ENCODE measurements around the gene GDI1.
"Not testable (repeated sequence)": the region's sequence is repeated elsewhere in the genome, so short reads cannot be mapped to it uniquely, and the experiment has no call there.

GDI1 gene

GRCh38 chrX:154436983-154437752 is at the start of gene GDI1:
GDI1 (plus strand) TSS chrX:154437154; CDS start chrX:154437255, 101 bp downstream.
- peak; percentile 36 to 44 for DNase-seq

DNA sequence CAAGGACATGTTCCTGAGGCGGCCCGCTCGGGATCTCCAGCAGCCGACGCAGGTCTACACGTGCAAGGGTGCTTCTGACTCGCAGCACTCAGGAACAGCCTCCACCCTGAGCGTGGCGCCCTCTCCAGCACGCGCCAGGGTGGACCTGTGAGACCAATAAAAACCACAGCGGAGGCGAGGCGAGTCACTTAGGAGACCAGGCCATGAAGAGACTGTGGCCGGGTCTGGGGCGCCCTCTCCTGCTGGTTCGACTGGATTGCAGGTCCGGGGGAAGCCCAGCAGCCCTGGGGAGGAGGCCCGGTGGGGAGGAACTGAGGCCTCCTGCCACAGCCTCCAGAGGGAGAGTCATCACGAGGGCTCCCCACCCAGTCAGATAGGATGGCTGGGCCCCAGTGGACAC is 48.9 kb upstream of the GDI1 start:
- DNase-seq: not testable (repeated sequence)

GRCh38 chrX:154388649-154389048 is 48.3 kb upstream of the GDI1 start:
- DNase-seq: not testable (repeated sequence)

GRCh38 chrX:154389812-154390747 is 46.9 kb upstream of the GDI1 start:
- not testable (repeated sequence) for DNase-seq

- not testable (repeated sequence) for DNase-seq
Measured at GRCh38 chrX:154396363-154396762, 40.6 kb upstream of the GDI1 start.

- peak in 1 of 2 donors; percentile 51 for DNase-seq
Measured at GRCh38 chrX:154396973-154397887, 39.7 kb upstream of the GDI1 start.

DNA sequence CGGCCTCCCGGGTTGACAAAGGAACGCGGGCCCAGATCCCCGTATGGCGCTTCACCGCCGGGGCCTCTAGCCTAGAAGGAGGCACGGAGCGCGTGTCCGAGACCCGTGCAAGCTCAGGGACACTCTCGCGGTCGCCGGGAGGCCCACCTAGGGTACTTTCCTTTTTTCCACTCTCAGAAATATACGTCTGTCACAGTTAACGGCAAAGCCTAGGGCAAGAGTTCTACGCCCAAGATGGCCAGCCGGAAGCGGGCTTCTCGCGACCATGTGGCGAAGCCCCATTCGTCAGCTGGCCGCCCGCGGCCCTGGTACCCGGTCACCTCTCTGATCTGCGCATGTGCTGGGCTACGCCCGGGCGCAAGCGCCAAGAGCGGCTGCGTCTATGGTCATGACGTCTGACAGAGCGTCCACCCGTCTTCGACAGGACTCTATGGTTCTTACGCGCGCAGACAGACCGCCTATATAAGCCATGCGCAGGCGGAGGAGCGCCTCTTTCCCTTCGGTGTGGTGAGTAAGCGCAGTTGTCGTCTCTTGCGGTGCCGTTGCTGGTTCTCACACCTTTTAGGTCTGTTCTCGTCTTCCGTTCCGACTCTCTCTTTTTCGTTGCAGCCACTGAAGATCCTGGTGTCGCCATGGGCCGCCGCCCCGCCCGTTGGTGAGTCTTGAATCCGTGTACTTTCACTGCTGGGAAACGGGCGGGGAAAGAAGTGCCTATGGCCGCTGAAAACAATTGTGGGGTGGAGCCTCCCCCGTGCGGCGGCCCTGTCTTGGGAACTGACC is 38.9 kb upstream of the GDI1 start, which contains the start of gene RPL10:
RPL10 (plus strand) TSS at position 490 of the 780 bp plus-strand sequence; CDS start at position 633, 143 bp downstream.
- peak; percentile 77 to 79 for DNase-seq

DNA sequence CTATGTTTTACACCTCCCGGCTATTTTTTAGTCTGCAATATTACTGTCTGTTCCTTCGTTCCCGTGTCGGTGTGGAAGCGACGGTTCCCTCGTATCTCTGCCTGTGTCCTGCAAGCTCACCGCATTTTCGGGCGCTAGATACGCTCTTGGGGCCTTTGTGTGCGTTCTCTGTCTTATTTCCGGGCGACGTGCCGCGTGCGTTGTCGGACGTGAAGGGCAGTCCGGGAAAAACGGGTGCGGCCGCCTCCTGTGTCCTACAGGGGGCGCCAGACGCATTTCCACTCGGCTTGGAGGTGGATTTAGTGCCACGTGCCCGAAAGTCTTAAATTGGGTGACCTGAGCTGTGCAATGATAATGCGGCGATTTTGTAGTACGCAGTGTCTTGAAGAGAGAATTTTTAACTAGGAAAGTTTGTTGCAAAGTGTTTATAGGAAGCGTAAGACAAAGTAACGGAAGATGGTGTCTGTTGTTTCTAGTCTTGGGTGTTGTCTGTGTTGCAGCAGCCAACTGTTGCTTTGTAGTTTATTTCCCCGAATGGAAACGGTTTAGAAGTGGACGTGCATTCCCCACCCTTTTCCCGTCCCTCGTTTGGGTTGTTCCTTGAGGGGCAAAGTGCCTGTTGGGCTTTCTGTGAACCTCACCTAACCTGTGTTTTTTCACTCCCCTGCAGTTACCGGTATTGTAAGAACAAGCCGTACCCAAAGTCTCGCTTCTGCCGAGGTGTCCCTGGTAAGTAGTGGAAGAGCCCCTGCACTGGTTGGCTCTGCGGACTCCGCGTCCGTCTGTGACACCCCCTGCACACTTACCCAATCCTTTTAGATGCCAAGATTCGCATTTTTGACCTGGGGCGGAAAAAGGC is 38.1 kb upstream of the GDI1 start:
- peak; percentile 69 to 73 for DNase-seq

- DNase-seq: no peak
Measured at GRCh38 chrX:154399527-154400368, 37.2 kb upstream of the GDI1 start.

- not testable (repeated sequence) for DNase-seq
Measured at GRCh38 chrX:154400369-154400817, 36.6 kb upstream of the GDI1 start.

GRCh38 chrX:154401045-154401799 is 35.7 kb upstream of the GDI1 start:
- DNase-seq: peak in 1 of 2 donors; percentile 25

DNA sequence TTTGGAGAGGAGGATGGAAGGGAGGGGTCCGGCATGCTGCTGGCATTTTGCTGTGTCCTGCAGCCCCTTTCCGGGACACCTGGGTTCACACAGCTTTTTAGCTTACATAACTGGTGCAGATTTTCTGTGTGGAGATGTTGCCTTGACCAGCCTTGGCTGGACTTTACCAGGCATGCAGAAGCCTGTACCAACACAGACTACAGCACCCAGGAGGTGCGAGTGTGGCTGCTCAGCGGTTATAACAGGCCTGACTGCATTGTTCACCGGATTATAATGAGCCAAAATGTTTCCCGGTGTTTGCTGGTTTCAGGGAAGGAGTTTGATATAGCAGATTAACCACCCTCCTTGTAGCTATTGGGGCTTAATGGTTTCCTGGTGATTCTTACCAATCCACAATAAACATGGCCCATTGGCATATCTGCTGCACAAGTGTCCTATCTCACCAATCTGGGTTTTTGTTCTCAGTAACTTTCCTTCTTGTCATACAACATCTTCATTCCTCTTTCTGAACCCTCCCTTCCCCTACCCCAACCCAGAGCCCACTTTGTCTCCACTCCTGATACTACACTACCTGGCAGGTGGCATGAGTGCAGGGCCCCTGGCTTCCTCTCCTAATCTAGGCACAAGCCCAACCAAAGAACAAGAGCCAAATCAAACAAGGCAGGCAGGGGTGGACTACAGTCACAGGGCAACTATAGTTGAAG is 34.9 kb upstream of the GDI1 start:
- DNase-seq: no peak

GRCh38 chrX:154402622-154403127 is 34.3 kb upstream of the GDI1 start:
- DNase-seq: no peak

DNA sequence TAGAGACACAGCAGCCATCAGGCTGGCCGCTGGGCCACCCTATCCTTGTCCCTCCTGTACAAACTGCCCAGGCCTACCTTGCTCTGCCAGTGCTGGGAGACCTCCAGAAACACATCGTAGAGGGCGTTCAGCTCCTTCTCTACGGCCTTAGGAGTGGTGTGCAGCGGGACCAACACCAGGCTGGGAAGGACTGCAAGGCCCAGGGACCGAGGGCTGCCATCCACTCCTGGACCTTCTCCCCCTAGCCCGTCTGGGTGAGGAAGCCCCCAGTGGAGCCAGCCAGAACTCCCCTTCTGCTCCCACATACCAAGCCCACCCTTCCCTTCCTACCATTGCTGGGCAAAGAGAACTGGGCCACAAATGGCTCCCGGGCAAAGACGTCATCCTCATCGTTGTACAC is 33.8 kb upstream of the GDI1 start:
- no peak for DNase-seq

GRCh38 chrX:154403858-154404257 is 33.1 kb upstream of the GDI1 start:
- DNase-seq: no peak

DNA sequence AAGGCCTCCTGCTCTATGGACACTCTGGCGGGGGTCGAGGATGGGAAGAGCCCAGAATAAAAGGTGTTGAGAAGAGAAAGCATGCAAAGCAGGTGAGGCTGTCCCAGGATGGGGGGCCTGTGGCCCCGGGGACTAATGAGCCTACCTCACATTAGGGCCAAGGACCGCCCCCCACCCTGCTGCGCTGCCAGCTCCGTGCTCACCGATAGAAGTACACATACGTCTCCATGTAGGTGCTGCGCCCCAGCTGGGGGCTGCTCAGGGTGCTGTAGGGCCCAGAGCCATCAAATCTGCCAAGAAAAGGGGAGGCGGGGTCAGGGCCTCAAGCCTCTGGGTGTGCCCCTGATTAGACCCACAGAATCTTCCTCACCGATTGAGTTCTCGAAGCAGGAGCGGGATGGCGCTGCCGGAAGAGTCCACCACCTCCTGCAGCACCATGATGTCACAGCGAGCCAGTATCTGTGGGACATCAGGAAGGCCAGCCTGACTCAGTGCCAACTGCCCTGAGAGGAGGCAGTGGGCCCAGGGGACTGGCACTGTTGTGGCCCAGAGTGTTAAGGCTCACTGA is 32.2 kb upstream of the GDI1 start:
- no peak for DNase-seq

- DNase-seq: no peak
Measured at GRCh38 chrX:154408659-154409221, 28.2 kb upstream of the GDI1 start.

All from stimulated activated CD4-positive, alpha-beta T cell treated with anti-CD3 and anti-CD28 coated beads, Interleukin-2, amount 100 ng/mL, for 48 hours (primary cell).